ENCODE measurements around the gene TMC5.
"Not testable (repeated sequence)": the region's sequence is repeated elsewhere in the genome, so short reads cannot be mapped to it uniquely, and the experiment has no call there.

TMC5 gene

DNA sequence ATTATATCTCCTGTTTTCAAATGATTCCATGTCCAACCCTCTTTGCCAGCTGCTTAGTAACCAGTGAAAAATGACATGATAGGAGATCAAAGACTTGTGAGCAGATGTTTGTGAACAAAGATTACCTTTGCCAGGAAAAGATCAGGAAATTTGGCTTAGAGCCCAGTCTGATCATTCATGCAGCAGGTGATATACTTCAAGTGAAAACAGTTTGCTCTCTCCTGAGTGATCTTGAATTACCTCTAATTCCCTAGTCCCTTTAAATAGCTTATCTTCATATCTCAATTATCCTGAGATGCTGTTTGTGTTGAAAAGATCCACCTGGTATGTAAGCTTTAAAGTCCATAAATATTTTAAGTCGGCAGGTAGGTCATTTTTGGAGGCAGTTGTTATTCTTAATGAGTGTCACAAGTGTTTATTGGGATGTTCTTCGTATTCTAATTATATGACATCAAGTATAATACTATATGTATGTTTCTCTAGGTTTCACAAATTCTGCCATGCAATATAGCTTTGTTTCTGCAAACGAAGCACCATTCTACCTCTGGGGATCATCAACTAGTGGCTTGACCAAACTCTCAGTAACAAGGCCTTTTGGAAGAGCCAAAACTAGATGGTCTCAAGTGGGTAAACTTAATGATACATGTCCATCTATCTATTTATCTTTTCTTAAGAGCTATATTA lies 124.6 kb downstream of the TMC5 start:
- DNase-seq (ENCODE audit: low spot score), result no peak

DNA sequence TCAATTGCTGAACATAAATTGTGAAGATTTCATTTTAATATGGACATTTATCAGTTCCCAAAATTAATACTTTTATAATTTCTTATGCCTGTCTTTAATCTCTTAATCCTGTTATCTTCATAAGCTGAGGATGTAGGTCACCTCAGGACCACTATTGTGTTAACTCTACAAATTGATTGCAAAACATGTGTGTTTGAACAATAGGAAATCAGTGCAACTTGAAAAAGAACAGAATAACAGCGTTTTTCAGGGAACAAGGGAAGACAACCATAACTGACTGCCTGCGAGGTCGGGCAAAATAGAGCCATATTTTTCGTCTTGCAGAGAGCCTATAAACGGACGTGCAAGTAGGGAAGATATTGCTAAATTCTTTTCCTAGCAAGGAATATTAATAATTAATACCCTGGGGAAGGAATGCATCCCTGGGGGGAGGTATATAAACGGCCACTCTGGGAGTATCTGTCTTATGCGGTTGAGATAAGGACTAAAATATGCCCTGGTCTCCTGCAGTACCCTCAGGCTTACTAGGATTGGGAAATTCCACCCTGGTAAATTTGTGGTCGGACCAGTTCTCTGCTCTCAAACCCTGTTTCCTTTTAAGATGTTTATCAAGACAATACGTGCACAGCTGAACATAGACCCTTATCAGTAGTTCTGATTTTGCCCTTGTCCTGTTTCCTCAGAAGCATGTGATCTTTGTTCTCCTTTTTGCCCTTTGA lies 125.8 kb downstream of the TMC5 start:
- not testable (repeated sequence) for DNase-seq (ENCODE audit: low spot score)

DNA sequence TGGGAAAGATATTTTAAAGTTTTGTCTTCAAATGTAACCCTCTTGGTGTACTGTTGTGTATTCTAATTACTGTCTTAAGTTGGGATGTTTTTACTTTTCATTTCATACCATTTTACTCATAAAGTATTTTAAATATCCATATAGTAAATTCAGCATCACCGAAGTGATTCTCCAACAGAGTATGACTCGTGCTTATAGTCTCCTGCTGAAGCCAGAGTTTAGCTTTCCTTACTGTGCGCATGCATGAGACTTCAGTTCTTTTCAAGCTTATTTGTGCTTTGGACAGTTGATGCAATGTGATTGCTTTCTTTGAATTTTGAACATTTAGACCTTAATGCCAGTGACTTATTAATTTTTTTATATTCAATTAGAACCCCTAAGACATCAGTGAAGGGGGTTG lies 130.5 kb downstream of the TMC5 start:
- DNase-seq (ENCODE audit: low spot score), result no peak

Measured in HuH-7.5 (cell line).